ENCODE measurements around the gene MPP2.
"Not testable (repeated sequence)": the region's sequence is repeated elsewhere in the genome, so short reads cannot be mapped to it uniquely, and the experiment has no call there.

MPP2 gene

DNA sequence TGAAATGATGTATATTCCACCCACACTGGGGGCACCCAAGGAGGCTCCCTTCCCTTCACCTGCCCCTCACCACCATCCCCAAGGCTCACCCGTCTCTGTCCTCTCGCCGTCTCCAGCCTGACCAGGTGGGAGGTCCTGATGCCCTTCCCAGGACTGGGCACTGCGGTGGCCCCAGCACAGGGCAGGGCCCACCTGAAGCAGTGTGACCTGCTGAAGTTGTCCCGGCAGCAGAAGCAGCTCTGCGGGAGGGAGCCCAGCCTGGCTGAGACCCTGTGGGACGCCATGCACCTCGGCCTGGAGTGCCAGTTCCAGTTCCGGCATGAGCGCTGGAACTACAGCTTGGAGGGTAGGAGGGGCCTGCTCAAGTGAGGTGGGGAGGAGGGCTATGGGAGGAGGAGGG lies 25.0 kb upstream of the MPP2 start:
- peaks cover 13% of the 10 kb centered on the region for H3K27me3 ChIP-seq (ENCODE audit: insufficient read depth, poor library complexity, severe bottlenecking)

DNA sequence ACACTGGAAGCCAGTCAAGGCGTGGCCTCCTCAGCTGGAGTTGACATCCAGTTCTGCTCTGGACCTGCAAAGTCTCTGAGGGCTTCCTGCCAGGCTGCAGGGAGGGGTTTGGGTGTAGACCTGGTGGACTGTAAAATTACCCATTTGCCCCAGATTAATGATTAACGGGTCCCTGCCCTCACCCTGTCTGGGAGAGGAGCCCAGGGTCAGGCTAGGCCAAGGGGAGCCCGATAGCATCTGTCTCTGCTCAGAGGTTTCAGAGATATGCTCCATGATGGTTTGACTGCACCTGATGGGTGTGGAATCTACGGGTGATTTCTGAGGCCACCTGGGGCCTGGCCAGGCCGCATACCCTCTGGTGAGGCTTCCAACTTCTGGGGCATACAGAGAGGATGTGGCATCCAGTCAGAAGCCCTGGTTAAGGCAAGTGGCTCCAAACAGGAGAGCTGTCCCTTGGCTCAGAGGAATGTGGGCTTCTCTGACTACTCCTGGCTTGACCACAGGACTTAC lies 23.8 kb upstream of the MPP2 start:
- no peak for ATAC-seq (ENCODE audit: low read depth)
- DNase-seq (ENCODE audit: low spot score): no peak
- no peaks in the 10 kb centered on the region for H3K9me3 ChIP-seq (ENCODE audit: severe bottlenecking)

More for the DNA sequence above, 25.0 kb upstream of the MPP2 start:
- Histone ChIP-seq H3K36me3 (ENCODE audit: low read depth) (no peaks in the 10 kb centered on the region), H3K9me3 (ENCODE audit: severe bottlenecking) (no peaks in the 10 kb centered on the region), H3K4me3 (ENCODE audit: severe bottlenecking) (no peak overlapping the region), H3K27ac (ENCODE audit: poor library complexity, severe bottlenecking) (no peak overlapping the region), H3K4me1 (ENCODE audit: insufficient read depth, poor library complexity, severe bottlenecking) (no peaks in the 10 kb centered on the region)
- TF ChIP-seq, protein P1, sequence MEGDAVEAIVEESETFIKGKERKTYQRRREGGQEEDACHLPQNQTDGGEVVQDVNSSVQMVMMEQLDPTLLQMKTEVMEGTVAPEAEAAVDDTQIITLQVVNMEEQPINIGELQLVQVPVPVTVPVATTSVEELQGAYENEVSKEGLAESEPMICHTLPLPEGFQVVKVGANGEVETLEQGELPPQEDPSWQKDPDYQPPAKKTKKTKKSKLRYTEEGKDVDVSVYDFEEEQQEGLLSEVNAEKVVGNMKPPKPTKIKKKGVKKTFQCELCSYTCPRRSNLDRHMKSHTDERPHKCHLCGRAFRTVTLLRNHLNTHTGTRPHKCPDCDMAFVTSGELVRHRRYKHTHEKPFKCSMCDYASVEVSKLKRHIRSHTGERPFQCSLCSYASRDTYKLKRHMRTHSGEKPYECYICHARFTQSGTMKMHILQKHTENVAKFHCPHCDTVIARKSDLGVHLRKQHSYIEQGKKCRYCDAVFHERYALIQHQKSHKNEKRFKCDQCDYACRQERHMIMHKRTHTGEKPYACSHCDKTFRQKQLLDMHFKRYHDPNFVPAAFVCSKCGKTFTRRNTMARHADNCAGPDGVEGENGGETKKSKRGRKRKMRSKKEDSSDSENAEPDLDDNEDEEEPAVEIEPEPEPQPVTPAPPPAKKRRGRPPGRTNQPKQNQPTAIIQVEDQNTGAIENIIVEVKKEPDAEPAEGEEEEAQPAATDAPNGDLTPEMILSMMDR (IDR thresholded peaks at IDR 0.05; ENCODE audit: poor library complexity, severe bottlenecking): no peak
- DNase-seq (ENCODE audit: low spot score) (no peak), ATAC-seq (ENCODE audit: low read depth) (no peak)

DNA sequence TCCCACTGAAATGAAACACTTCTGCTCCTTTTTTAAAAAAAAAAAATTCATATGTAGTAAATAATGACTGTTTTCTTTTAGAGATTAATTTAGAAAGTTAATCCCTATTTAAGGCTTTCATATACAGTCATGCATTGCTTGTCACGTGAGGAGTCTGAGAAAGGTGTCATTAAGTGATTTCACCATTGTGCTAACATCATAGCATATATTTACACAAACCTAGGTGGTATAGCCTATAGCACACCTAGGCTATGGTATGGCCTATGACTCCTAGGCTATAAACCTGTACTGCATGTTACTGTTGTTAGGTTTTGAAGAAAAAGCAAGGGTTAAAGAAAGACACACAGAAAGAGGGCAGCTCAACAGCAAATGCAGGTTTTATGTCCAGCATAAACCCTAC lies 21.3 kb upstream of the MPP2 start:
- no peaks in the 10 kb centered on the region for H3K9me3 ChIP-seq (ENCODE audit: severe bottlenecking)
- no peak overlapping the region for H3K27ac ChIP-seq (ENCODE audit: poor library complexity, severe bottlenecking)
- no peak overlapping the region for H3K4me3 ChIP-seq (ENCODE audit: severe bottlenecking)
- ATAC-seq (ENCODE audit: low read depth): no peak
- DNase-seq (ENCODE audit: low spot score): no peak
- no peaks in the 10 kb centered on the region for H3K4me1 ChIP-seq (ENCODE audit: insufficient read depth, poor library complexity, severe bottlenecking)
- H3K27me3 ChIP-seq (ENCODE audit: insufficient read depth, poor library complexity, severe bottlenecking): peaks cover 24% of the 10 kb centered on the region
- no peaks in the 10 kb centered on the region for H3K36me3 ChIP-seq (ENCODE audit: low read depth)
- TF ChIP-seq, protein P1 (IDR thresholded peaks at IDR 0.05; ENCODE audit: poor library complexity, severe bottlenecking): no peak

More for the DNA sequence above, 23.8 kb upstream of the MPP2 start:
- Histone ChIP-seq H3K4me1 (ENCODE audit: insufficient read depth, poor library complexity, severe bottlenecking) (no peaks in the 10 kb centered on the region), H3K27me3 (ENCODE audit: insufficient read depth, poor library complexity, severe bottlenecking) (peaks cover 20% of the 10 kb centered on the region), H3K4me3 (ENCODE audit: severe bottlenecking) (no peak overlapping the region), H3K27ac (ENCODE audit: poor library complexity, severe bottlenecking) (no peak overlapping the region), H3K36me3 (ENCODE audit: low read depth) (no peaks in the 10 kb centered on the region)
- TF ChIP-seq, protein P1 (IDR thresholded peaks at IDR 0.05; ENCODE audit: poor library complexity, severe bottlenecking): no peak

DNA sequence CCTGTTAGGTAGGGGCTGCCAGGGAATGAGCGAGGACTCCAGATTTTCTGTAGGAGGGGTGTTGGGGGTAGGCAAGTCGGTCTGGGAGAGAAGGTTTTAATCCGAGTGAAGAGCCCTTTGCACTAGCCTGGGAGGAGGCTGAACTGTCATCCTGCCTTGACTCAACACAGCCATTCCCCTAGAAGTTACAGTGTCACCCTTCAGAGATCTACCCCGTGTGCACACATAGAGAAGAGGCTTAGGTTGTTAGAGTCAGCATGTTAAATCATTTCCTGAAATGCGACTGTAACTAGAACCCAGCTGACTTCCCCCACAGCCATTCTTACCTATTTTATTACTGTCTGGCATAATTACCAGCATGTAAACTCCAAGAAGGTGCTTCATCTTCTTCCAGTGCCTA lies 20.6 kb upstream of the MPP2 start:
- not testable (repeated sequence) for H3K4me1 ChIP-seq (ENCODE audit: insufficient read depth, poor library complexity, severe bottlenecking); H3K36me3 ChIP-seq (ENCODE audit: low read depth); ATAC-seq (ENCODE audit: low read depth); H3K27ac ChIP-seq (ENCODE audit: poor library complexity, severe bottlenecking); DNase-seq (ENCODE audit: low spot score); H3K9me3 ChIP-seq (ENCODE audit: severe bottlenecking); H3K4me3 ChIP-seq (ENCODE audit: severe bottlenecking)
- H3K27me3 ChIP-seq (ENCODE audit: insufficient read depth, poor library complexity, severe bottlenecking): peaks cover 24% of the 10 kb centered on the region

GRCh38 chr17:43927060-43927864 lies 19.9 kb upstream of the MPP2 start:
- H3K4me1 ChIP-seq (ENCODE audit: insufficient read depth, poor library complexity, severe bottlenecking): no peaks in the 10 kb centered on the region
- H3K27me3 ChIP-seq (ENCODE audit: insufficient read depth, poor library complexity, severe bottlenecking): peaks cover 24% of the 10 kb centered on the region
- no peak for DNase-seq (ENCODE audit: low spot score)
- no peak overlapping the region for H3K4me3 ChIP-seq (ENCODE audit: severe bottlenecking)
- H3K9me3 ChIP-seq (ENCODE audit: severe bottlenecking): no peaks in the 10 kb centered on the region
- no peak overlapping the region for H3K27ac ChIP-seq (ENCODE audit: poor library complexity, severe bottlenecking)
- ATAC-seq (ENCODE audit: low read depth): no peak
- no peaks in the 10 kb centered on the region for H3K36me3 ChIP-seq (ENCODE audit: low read depth)
- TF ChIP-seq, protein P1 (IDR thresholded peaks at IDR 0.05; ENCODE audit: poor library complexity, severe bottlenecking): no peak

All from RWPE2 (cell line).